ENCODE results near the gene CPNE1. TPM values are rescaled to one million over a fixed set of nuclear protein-coding genes. Genes with fewer than 3 reads are reported as not detected.
A peak's percentile ranks its signal among the peaks of the same experiment; 100 is the strongest.

CPNE1 gene
- total RNA-seq, 1 experiment from 2014 or later: 333 TPM

DNA sequence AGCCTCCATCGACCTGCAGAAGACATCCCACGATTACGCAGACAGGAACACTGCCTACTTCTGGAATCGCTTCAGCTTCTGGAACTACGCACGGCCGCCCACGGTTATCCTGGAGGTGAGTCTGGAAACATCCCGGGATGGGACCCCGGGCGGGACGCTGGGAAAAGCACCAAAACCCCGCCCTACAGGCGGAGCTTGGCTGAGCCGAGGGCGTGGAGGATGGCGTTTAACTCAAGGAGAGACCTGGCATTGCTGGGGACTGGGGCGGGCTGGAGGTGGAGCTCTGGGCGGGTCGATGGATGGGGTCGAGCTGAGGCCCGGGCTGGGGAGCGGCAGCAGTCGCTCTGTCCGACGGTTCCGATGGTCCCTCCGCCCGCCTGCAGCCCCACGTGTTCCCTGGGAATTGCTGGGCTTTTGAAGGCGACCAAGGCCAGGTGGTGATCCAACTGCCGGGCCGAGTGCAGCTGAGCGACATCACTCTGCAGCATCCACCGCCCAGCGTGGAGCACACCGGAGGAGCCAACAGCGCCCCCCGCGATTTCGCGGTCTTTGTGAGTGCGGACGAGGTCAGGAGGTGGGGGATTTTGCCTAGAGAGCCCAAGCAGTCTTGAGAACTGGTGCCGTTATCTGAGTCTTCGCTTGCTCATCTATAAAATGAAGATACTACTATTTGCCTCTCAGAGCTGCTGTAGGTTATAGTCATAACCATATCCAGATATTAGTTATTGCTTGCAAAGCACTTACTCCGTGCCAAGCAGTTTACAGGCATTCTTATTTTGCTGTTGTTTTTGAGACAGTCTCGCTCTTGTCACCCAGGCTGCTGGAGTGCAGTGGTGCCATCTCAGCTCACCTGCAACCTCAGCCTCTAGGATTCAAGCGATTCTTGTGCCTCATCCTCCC, 45.3 kb downstream of the CPNE1 start:
- no peak for TF ChIP-seq SP1 (IDR thresholded peaks at IDR 0.05; ENCODE audit: low read depth)
- TF ChIP-seq EGR1 (IDR thresholded peaks at IDR 0.05; ENCODE audit: low read depth): no peak
- TF ChIP-seq, protein P1, sequence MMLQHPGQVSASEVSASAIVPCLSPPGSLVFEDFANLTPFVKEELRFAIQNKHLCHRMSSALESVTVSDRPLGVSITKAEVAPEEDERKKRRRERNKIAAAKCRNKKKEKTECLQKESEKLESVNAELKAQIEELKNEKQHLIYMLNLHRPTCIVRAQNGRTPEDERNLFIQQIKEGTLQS (IDR thresholded peaks at IDR 0.05): no peak
- TF ChIP-seq ZFX (IDR thresholded peaks at IDR 0.05): no peak
- no peak for TF ChIP-seq ZBTB33 (IDR thresholded peaks at IDR 0.05; ENCODE audit: extremely low read depth, insufficient replicate concordance, low read length)
- TF ChIP-seq, protein P2, sequence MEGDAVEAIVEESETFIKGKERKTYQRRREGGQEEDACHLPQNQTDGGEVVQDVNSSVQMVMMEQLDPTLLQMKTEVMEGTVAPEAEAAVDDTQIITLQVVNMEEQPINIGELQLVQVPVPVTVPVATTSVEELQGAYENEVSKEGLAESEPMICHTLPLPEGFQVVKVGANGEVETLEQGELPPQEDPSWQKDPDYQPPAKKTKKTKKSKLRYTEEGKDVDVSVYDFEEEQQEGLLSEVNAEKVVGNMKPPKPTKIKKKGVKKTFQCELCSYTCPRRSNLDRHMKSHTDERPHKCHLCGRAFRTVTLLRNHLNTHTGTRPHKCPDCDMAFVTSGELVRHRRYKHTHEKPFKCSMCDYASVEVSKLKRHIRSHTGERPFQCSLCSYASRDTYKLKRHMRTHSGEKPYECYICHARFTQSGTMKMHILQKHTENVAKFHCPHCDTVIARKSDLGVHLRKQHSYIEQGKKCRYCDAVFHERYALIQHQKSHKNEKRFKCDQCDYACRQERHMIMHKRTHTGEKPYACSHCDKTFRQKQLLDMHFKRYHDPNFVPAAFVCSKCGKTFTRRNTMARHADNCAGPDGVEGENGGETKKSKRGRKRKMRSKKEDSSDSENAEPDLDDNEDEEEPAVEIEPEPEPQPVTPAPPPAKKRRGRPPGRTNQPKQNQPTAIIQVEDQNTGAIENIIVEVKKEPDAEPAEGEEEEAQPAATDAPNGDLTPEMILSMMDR (IDR thresholded peaks at IDR 0.05 in 2 of 3, conservative IDR thresholded peaks at IDR 0.05 in 1 of 3; ENCODE audit: borderline replicate concordance in 1 of 3, insufficient read depth in 1 of 3, low read depth in 2 of 3, low read length in 2 of 3): peak in 2 of 3 experiments; percentile 67; a peak in 4 of 6 replicates
- TF ChIP-seq POLR2AphosphoS5 (IDR thresholded peaks at IDR 0.05; ENCODE audit: low read depth, low read length): peak; percentile 54
- Histone ChIP-seq H3K9ac (ENCODE audit: low read length) (peak overlapping the region; percentile 72), H3K9me3 (ENCODE audit: control insufficient read depth in 1 of 2, insufficient read depth in 1 of 2, low read depth in 1 of 2, low read length in 2 of 2) (no peaks in the 10 kb centered on the region), H4K20me1 (ENCODE audit: insufficient read depth) (no peaks in the 10 kb centered on the region), H3K79me2 (ENCODE audit: insufficient read depth, low read length) (0 out of 2 replicates have a peak, but pooled peaks cover 5% of the 10 kb centered on the region), H3K9me2 (ENCODE audit: insufficient read depth) (no peaks in the 10 kb centered on the region), H3K4me2 (ENCODE audit: low read length) (peak overlapping the region; percentile 98), H3K27me3 (ENCODE audit: insufficient read depth, low read length) (no peaks in the 10 kb centered on the region), H2AFZ (ENCODE audit: low read depth, low read length, poor library complexity, severe bottlenecking) (no peak overlapping the region), H3K36me3 (ENCODE audit: control insufficient read depth in 1 of 2, insufficient read depth in 2 of 2, low read length in 2 of 2) (no peaks in the 10 kb centered on the region), H3K4me1 (ENCODE audit: control insufficient read depth in 1 of 2, insufficient read depth in 2 of 2, low read length in 2 of 2) (peaks cover 19 to 42% of the 10 kb centered on the region in 2 experiments), H3K27ac (ENCODE audit: low read depth, low read length) (peak overlapping the region; percentile 23), H3K4me3 (replicated peaks in 1 of 2; ENCODE audit: low read depth in 1 of 2, low read length in 2 of 2) (peak overlapping the region; percentile 63 to 70)
- DNase-seq (ENCODE audit: low read depth, low spot score) (peak; percentile 76), ATAC-seq (peak; percentile 71)
- RAD21 ChIA-PET (ENCODE audit: low non-redundant PET in 1 of 2, low total read pairs in 2 of 2, uncharacterized antibody in 2 of 2, unreplicated experiment in 2 of 2): interaction anchor here (0.8 to 1.2 kb wide), 3 partner anchors 52 to 335 kb away, joined by 3 read pairs; partner anchors contain the start of gene SCAND1 (in 1 of the 2)
- CTCF ChIA-PET: interaction anchor here (0.7 to 1.6 kb wide), 14 partner anchors 8 to 335 kb away, joined by 3 to 10 read pairs (median 3); partner anchors contain the start of genes ERGIC3, NFS1, ROMO1 and SCAND1
- no TSS peak for BruUV-seq (replicated peaks)
- intact Hi-C loops (cut with micrococcal nuclease): loop anchor here (2.0 to 5.0 kb wide), 2 partner anchors 43 to 77 kb away; partner anchors contain the start of gene ERGIC3
- POLR2A ChIA-PET: interaction anchor here (0.5 to 1.5 kb wide), 5 partner anchors 16 to 335 kb away, joined by 3 to 5 read pairs (median 3); partner anchors contain the start of genes RBM39 and SCAND1

Data from HCT116 (cell line).